HEK293 (cell line): ENCODE results near the gene MEG3.

Source experiments
- CTCF ChIA-PET: fragments of 350-600 bp; formaldehyde crosslinking; extraction: SDS; loops from one replicate; lab custom pipeline; 2021; ENCODE audit warnings: antibody characterized with exemption; lab: Yijun Ruan, JAX
- POLR2A ChIA-PET: fragments of 300-600 bp; formaldehyde crosslinking; extraction: SDS; loops from one replicate; lab custom pipeline; 2020; ENCODE audit warnings: antibody characterized with exemption, inconsistent platforms; lab: Yijun Ruan, JAX
- H3K27ac ChIP-seq: fragments of 200-500 bp; sonication (Bioruptor generic); 2 replicates; pipeline ENCODE4 v1.5.1; 2014; ENCODE audit warnings: low read depth, low read length, control low read depth, inconsistent platforms; ENCODE audit errors: extremely low read depth
- H3K36me3 ChIP-seq, 2 experiments: fragments of 200-500 bp in 1 of 2; sonication (Bioruptor generic) in 1 of 2; 1 replicate in 1 of 2; 2 replicates in 1 of 2; pipeline ENCODE4 v1.5.1; 2014 to 2017; ENCODE audit warnings: inconsistent platforms in 2 of 2, low read length in 2 of 2; ENCODE audit not compliant: control insufficient read depth in 2 of 2, insufficient read depth in 1 of 2
- H3K4me1 ChIP-seq: fragments of 200-500 bp; sonication (Bioruptor generic); 2 replicates; pipeline ENCODE4 v1.5.1; 2014; ENCODE audit warnings: mild to moderate bottlenecking, low read length, inconsistent platforms; ENCODE audit not compliant: control insufficient read depth, insufficient read depth
- H3K4me3 ChIP-seq: 2 replicates; pipeline ENCODE4 v1.5.1; 2011; ENCODE audit warnings: low read depth, mild to moderate bottlenecking, control low read depth, low read length, moderate library complexity
- H3K9me3 ChIP-seq: fragments of 200-500 bp; sonication (Bioruptor generic); 2 replicates; pipeline ENCODE4 v1.5.1; 2014; ENCODE audit warnings: low read depth, low read length, inconsistent platforms; ENCODE audit not compliant: control insufficient read depth, insufficient read depth
- KLF16 ChIP-seq: fragments of 450-650 bp; formaldehyde crosslinking; IDR thresholded peaks from 2 replicates; pipeline ENCODE4 v1.5.1; 2017; ENCODE audit warnings: missing biosample characterization, missing genetic modification characterization
- OVOL3 ChIP-seq: fragments of 450-650 bp; formaldehyde crosslinking; IDR thresholded peaks from 2 replicates; pipeline ENCODE4 v1.5.1; 2016; ENCODE audit warnings: missing biosample characterization, missing genetic modification characterization
- RBAK ChIP-seq: fragments of 450-650 bp; formaldehyde crosslinking; IDR thresholded peaks from 2 replicates; pipeline ENCODE4 v1.5.1; 2016; ENCODE audit warnings: missing biosample characterization, missing genetic modification characterization
- SETDB1 ChIP-seq: IDR thresholded peaks from one replicate; pipeline ENCODE4 v1.6.1; 2017; ENCODE audit warnings: mild to moderate bottlenecking, low read length, moderate library complexity, mixed read lengths; ENCODE audit not compliant: insufficient read length
- SP3 ChIP-seq: fragments of 450-650 bp; formaldehyde crosslinking; IDR thresholded peaks from 2 replicates; pipeline ENCODE4 v1.5.1; 2016; ENCODE audit warnings: missing biosample characterization, missing genetic modification characterization
- TRIM28 ChIP-seq: IDR thresholded peaks from 2 replicates; pipeline ENCODE4 v1.6.1; 2011; ENCODE audit warnings: low read length, control low read depth, borderline replicate concordance
- ZBTB7A ChIP-seq: fragments of 450-650 bp; formaldehyde crosslinking; IDR thresholded peaks from 2 replicates; pipeline ENCODE4 v1.5.1; 2016; ENCODE audit warnings: low read depth, missing biosample characterization, missing genetic modification characterization
- ZNF114 ChIP-seq: fragments of 450-650 bp; formaldehyde crosslinking; IDR thresholded peaks from 2 replicates; pipeline ENCODE4 v1.5.0; 2017; ENCODE audit warnings: missing biosample characterization, missing genetic modification characterization
- ZNF121 ChIP-seq: fragments of 450-650 bp; formaldehyde crosslinking; IDR thresholded peaks from 2 replicates; pipeline ENCODE4 v1.5.1; 2016; ENCODE audit warnings: missing biosample characterization, missing genetic modification characterization
- ZNF2 ChIP-seq: fragments of 450-650 bp; formaldehyde crosslinking; IDR thresholded peaks from 2 replicates; pipeline ENCODE4 v1.5.1; 2016; ENCODE audit warnings: missing biosample characterization, missing genetic modification characterization
- ZNF324 ChIP-seq: fragments of 450-650 bp; formaldehyde crosslinking; IDR thresholded peaks from 2 replicates; pipeline ENCODE4 v1.5.1; 2016; ENCODE audit warnings: missing biosample characterization, missing genetic modification characterization
- ZNF530 ChIP-seq: fragments of 450-650 bp; formaldehyde crosslinking; IDR thresholded peaks from 2 replicates; pipeline ENCODE4 v1.5.1; 2016; ENCODE audit warnings: low read depth, missing biosample characterization, missing genetic modification characterization
- ZNF571 ChIP-seq: fragments of 450-650 bp; formaldehyde crosslinking; IDR thresholded peaks from 2 replicates; pipeline ENCODE4 v1.5.0; 2017; ENCODE audit warnings: missing biosample characterization, missing genetic modification characterization
- ZNF654 ChIP-seq: fragments of 450-650 bp; formaldehyde crosslinking; IDR thresholded peaks from 2 replicates; pipeline ENCODE4 v1.5.1; 2016; ENCODE audit warnings: low read depth, missing biosample characterization, missing genetic modification characterization
- ZNF658 ChIP-seq: fragments of 450-650 bp; formaldehyde crosslinking; IDR thresholded peaks from 2 replicates; pipeline ENCODE4; 2016; ENCODE audit warnings: missing biosample characterization, missing genetic modification characterization
- ZNF664 ChIP-seq: fragments of 450-650 bp; formaldehyde crosslinking; IDR thresholded peaks from 2 replicates; pipeline ENCODE4 v1.5.1; 2016; ENCODE audit warnings: missing biosample characterization, missing genetic modification characterization
- ZNF76 ChIP-seq: fragments of 450-650 bp; formaldehyde crosslinking; IDR thresholded peaks from 2 replicates; pipeline ENCODE4; 2016; ENCODE audit warnings: low read depth, missing biosample characterization, missing genetic modification characterization, borderline replicate concordance
- ZNF777 ChIP-seq: fragments of 450-650 bp; formaldehyde crosslinking; IDR thresholded peaks from 2 replicates; pipeline ENCODE4 v1.5.1; 2017; ENCODE audit warnings: missing biosample characterization, missing genetic modification characterization, borderline replicate concordance
- TF ChIP-seq, protein P1 (sequence below): fragments of 450-650 bp; formaldehyde crosslinking; IDR thresholded peaks from 2 replicates; pipeline ENCODE4 v1.5.1; 2016; ENCODE audit warnings: missing biosample characterization, missing genetic modification characterization, low read depth
- TF ChIP-seq, protein P2 (sequence below): fragments of 450-650 bp; formaldehyde crosslinking; IDR thresholded peaks from 2 replicates; pipeline ENCODE4 v1.5.0; 2017; ENCODE audit warnings: missing biosample characterization, missing genetic modification characterization, borderline replicate concordance
- TF ChIP-seq, protein P3 (sequence below): fragments of 450-650 bp; formaldehyde crosslinking; IDR thresholded peaks from 2 replicates; pipeline ENCODE4 v1.5.1; 2016; ENCODE audit warnings: missing biosample characterization, missing genetic modification characterization
- TF ChIP-seq, protein P4 (sequence below): fragments of 450-650 bp; formaldehyde crosslinking; IDR thresholded peaks from 2 replicates; pipeline ENCODE4 v1.5.1; 2016; ENCODE audit warnings: missing biosample characterization, missing genetic modification characterization

MEG3 gene

DNA sequence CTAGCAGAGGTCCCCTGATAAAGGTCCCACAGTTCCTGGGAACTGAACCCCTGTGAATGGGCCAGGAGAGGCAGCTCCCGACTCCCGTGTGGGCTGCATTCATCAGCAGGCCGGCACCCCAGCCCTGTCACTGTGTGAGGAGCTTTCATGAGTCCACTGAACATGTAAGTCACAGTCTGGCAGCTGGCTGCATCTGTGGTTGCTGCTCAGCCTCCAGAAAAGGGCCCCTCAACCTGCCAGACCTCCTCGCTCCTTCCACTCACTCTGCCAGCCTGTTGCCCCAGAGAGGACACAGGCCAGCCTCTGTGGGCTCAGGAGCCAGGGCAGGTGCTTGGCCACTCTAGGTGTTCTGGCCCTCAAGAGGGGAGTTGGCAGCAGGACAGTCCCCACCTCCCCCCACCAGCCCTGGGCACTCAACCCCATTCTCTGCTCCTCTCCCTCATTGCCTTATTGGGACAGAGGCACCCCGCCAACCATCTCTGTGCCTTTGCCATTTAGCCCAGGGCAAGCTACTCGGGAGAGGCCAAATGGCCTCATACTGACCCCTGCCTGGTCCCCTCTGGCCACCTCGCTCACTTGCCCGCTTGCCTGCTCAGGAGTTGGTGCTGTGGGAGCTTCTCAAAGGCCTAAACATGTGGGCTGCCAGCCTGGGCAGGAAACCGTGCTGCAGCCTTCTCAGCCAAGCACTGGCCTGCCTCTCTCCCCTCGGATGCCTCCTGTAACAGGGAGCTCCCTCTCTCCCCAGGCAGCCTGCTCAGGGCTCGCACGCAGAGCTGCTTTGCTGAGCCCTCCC lies 75.7 kb downstream of the MEG3 start:
- Histone ChIP-seq H3K36me3 (no peaks in the 10 kb centered on the region), H3K27ac (no peak overlapping the region), H3K9me3 (no peaks in the 10 kb centered on the region), H3K4me1 (no peaks in the 10 kb centered on the region), H3K4me3 (no peak overlapping the region)
- TF ChIP-seq TRIM28: no peak
- TF ChIP-seq RBAK (tag by site-specific recombination): no peak
- no peak for TF ChIP-seq ZNF324 (tag by site-specific recombination)
- no peak for TF ChIP-seq ZNF76 (tag by site-specific recombination)
- no peak for TF ChIP-seq SP3
- TF ChIP-seq ZNF114 (tag by site-specific recombination): no peak
- no peak for TF ChIP-seq KLF16 (tag by site-specific recombination)
- CTCF ChIA-PET: interaction anchor here (0.6 to 2.9 kb wide), 7 partner anchors 45 to 517 kb away, joined by 3 to 12 read pairs (median 4); no protein-coding TSS in a partner anchor
- POLR2A ChIA-PET: no interaction called here

DNA sequence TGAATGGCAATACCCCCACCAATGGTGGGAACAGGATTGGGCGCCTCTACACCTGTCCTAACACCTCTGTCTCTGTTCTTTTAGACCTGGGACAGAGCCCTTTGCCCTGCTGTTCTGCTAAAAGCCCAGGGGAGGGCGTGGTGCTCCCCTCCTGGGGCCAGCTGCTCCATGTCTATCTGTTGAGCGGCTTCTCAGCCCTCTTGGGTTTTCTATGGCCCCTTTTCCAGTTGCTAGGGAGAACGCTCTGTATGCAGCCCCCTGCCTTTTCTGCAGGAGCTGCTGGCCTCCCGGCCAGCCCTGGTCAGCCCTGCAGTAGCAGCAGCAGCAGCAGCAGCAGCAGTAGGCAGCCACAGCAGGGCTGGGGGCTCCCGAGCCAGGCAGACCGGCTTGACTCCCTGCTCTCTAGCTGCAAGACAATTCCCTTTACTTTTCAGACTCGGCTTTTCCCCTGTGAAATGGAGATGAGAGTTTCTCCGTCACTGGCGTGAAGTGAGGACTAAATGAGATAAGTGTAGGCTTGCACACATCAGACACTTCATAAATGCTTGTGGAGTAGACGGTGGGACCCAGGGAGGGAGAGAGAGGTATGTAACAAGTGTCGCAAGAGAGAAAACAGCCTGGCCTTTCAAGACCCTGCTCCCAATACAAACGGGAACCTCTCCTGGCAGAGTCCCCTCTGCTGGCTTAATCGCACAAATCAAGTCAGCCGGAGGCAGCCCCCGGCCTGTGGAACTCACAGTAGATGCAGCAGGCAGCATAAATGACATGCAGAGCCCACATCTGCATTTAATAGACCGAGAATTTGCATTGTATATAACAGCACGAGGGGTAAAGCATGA lies 76.6 kb downstream of the MEG3 start:
- POLR2A ChIA-PET: no interaction called here
- no peak for TF ChIP-seq SETDB1
- TF ChIP-seq ZNF654 (tag by site-specific recombination): peak; percentile 13; the same call in 1 of the 2 replicates
- no peak overlapping the region for H3K4me3 ChIP-seq
- H3K4me1 ChIP-seq: no peaks in the 10 kb centered on the region
- H3K36me3 ChIP-seq: no peaks in the 10 kb centered on the region
- no peak overlapping the region for H3K27ac ChIP-seq
- CTCF ChIA-PET: interaction anchor here (0.6 to 2.9 kb wide), 5 partner anchors 46 to 518 kb away, joined by 3 to 12 read pairs (median 4); no protein-coding TSS in a partner anchor
- no peaks in the 10 kb centered on the region for H3K9me3 ChIP-seq

DNA sequence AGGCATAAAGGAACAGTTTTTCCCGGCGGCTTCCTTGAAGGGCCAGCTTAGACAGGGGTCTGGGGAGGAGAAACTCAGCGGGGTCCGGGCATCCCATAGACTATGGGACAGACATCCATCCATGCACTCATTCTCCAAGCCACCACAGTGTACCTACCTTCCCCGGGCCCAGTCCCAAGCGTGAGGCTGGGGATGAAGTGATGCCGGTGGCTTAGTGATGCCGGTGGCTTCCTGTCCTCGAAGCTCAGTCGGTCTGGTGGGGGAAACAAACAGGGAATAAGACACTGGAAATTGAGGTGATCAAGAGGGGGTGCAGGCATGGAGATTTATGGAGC lies 77.2 kb downstream of the MEG3 start:
- Histone ChIP-seq H3K4me3 (no peak overlapping the region), H3K9me3 (no peaks in the 10 kb centered on the region), H3K27ac (no peak overlapping the region), H3K4me1 (no peaks in the 10 kb centered on the region), H3K36me3 (no peaks in the 10 kb centered on the region)
- ChIA-PET CTCF (interaction anchor here (0.6 to 0.7 kb wide), 2 partner anchors 132 to 332 kb away, joined by 3 to 4 read pairs; no protein-coding TSS in a partner anchor), POLR2A (no interaction called here)
- TF ChIP-seq, protein P1, sequence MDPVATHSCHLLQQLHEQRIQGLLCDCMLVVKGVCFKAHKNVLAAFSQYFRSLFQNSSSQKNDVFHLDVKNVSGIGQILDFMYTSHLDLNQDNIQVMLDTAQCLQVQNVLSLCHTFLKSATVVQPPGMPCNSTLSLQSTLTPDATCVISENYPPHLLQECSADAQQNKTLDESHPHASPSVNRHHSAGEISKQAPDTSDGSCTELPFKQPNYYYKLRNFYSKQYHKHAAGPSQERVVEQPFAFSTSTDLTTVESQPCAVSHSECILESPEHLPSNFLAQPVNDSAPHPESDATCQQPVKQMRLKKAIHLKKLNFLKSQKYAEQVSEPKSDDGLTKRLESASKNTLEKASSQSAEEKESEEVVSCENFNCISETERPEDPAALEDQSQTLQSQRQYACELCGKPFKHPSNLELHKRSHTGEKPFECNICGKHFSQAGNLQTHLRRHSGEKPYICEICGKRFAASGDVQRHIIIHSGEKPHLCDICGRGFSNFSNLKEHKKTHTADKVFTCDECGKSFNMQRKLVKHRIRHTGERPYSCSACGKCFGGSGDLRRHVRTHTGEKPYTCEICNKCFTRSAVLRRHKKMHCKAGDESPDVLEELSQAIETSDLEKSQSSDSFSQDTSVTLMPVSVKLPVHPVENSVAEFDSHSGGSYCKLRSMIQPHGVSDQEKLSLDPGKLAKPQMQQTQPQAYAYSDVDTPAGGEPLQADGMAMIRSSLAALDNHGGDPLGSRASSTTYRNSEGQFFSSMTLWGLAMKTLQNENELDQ (tag by site-specific recombination): no peak
- TF ChIP-seq OVOL3: no peak
- TF ChIP-seq, protein P2, sequence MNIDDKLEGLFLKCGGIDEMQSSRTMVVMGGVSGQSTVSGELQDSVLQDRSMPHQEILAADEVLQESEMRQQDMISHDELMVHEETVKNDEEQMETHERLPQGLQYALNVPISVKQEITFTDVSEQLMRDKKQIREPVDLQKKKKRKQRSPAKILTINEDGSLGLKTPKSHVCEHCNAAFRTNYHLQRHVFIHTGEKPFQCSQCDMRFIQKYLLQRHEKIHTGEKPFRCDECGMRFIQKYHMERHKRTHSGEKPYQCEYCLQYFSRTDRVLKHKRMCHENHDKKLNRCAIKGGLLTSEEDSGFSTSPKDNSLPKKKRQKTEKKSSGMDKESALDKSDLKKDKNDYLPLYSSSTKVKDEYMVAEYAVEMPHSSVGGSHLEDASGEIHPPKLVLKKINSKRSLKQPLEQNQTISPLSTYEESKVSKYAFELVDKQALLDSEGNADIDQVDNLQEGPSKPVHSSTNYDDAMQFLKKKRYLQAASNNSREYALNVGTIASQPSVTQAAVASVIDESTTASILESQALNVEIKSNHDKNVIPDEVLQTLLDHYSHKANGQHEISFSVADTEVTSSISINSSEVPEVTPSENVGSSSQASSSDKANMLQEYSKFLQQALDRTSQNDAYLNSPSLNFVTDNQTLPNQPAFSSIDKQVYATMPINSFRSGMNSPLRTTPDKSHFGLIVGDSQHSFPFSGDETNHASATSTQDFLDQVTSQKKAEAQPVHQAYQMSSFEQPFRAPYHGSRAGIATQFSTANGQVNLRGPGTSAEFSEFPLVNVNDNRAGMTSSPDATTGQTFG (tag by site-specific recombination): no peak
- no peak for TF ChIP-seq ZNF121 (tag by site-specific recombination)
- no peak for TF ChIP-seq ZNF530 (tag by site-specific recombination)
- no peak for TF ChIP-seq ZNF2 (tag by site-specific recombination)
- TF ChIP-seq ZNF664: no peak
- no peak for TF ChIP-seq ZNF571 (tag by site-specific recombination)
- TF ChIP-seq ZNF658 (tag by site-specific recombination): no peak
- TF ChIP-seq, protein P3, sequence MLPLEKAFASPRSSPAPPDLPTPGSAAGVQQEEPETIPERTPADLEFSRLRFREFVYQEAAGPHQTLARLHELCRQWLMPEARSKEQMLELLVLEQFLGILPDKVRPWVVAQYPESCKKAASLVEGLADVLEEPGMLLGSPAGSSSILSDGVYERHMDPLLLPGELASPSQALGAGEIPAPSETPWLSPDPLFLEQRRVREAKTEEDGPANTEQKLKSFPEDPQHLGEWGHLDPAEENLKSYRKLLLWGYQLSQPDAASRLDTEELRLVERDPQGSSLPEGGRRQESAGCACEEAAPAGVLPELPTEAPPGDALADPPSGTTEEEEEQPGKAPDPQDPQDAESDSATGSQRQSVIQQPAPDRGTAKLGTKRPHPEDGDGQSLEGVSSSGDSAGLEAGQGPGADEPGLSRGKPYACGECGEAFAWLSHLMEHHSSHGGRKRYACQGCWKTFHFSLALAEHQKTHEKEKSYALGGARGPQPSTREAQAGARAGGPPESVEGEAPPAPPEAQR (tag by site-specific recombination): no peak
- no peak for TF ChIP-seq ZBTB7A (tag by site-specific recombination)
- no peak for TF ChIP-seq ZNF777 (tag by site-specific recombination)
- TF ChIP-seq, protein P4, sequence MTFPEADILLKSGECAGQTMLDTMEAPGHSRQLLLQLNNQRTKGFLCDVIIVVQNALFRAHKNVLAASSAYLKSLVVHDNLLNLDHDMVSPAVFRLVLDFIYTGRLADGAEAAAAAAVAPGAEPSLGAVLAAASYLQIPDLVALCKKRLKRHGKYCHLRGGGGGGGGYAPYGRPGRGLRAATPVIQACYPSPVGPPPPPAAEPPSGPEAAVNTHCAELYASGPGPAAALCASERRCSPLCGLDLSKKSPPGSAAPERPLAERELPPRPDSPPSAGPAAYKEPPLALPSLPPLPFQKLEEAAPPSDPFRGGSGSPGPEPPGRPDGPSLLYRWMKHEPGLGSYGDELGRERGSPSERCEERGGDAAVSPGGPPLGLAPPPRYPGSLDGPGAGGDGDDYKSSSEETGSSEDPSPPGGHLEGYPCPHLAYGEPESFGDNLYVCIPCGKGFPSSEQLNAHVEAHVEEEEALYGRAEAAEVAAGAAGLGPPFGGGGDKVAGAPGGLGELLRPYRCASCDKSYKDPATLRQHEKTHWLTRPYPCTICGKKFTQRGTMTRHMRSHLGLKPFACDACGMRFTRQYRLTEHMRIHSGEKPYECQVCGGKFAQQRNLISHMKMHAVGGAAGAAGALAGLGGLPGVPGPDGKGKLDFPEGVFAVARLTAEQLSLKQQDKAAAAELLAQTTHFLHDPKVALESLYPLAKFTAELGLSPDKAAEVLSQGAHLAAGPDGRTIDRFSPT: no peak
